CD4-positive, alpha-beta T cell treated with Interleukin-17A for 1 hour (primary cell): ENCODE results near the gene MFSD12.
"Not testable (repeated sequence)": the region's sequence is repeated elsewhere in the genome, so short reads cannot be mapped to it uniquely, and the experiment has no call there.

Experiments
- DNase-seq: peaks from one replicate; pipeline ENCODE4 v3.0.0-alpha.2; 2020

Gene MFSD12

DNA sequence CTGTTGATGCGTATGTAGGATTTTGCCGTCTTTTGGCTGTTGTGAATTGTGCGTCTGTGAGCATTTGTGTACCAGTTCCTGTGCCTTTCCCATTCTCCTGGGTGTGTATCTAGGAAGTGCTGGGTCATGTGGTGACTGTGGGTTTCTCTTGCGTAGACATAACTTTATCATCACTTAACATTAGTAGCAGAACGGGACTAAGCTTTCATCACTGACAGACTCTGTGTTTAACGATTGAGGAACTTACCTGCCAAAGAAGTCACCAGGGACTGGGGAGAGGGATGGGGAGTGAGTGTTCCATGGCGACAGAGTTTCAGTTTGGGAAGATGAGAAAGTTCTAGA is 36.3 kb downstream of the MFSD12 start:
- no peak for DNase-seq

- DNase-seq = no peak
Observed at GRCh38 chr19:3520166-3521103, 37.0 kb downstream of the MFSD12 start.

GRCh38 chr19:3519126-3519525 is 38.3 kb downstream of the MFSD12 start:
- no peak for DNase-seq

DNA sequence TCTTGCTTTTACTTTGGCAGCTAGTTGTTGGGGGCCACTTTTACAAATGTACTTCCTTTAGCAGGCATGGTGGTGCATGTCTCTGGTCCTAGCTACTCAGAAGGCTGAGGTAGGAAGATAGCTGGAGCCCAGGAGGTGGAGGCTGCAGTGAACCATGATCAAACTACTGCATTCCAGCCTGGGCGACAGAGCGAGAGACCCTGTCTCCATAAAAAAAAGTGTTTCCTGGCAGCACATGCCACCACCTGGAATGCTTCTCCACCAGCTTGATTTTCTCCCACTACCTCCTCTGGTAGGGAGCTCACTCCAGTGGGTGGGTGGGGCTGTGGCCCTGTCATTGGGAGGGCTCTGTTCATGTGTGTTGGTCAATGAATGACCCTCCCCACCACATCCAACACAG is 38.7 kb downstream of the MFSD12 start:
- no peak for DNase-seq

GRCh38 chr19:3518255-3518654 is 39.1 kb downstream of the MFSD12 start:
- no peak for DNase-seq

DNA sequence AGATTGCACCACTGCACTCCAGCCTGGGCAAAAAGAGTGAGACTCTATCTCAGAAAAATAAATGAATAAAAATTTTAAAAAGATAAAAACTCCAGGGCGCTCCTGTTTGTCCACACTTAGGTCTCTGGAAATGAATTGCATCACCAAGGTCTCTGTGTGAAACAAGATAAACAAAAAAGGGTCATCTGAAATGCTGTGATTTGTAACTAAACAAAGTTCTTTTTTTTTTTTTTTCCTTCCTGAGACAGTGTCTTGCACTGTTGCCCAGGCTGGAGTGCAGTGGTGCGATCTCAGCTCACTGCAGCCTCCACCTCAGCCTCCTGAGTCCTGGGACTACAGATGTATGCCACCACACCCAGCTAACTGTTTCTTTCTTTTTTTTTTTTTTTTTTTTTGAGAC is 39.7 kb downstream of the MFSD12 start:
- no peak for DNase-seq

DNA sequence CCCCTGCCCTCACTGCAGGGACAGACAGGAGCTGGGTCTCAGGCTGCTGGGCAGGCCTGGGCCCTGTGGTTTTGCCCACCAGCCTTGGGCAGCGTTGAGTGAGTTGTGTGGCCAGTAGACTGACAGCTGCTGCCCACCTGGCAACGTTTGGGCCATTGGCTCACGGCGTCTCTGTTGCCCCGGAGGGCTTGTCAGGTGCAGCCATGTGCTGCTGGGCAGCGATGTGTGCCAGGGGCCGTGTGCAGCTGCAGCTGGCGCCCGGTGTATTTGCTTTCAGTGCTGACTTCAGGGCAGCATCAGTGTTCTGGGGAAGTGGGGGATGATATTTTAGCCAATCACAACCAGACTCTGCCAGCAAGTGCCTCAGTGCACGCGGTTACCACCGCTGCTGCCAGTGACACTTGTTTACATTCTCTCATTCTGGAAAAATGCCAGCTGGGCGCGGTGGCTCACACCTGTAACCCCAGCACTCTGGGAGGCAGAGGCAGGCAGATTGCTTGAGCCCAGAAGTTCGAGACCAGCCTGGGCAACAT is 40.6 kb downstream of the MFSD12 start:
- peak; percentile 70 for DNase-seq

DNA sequence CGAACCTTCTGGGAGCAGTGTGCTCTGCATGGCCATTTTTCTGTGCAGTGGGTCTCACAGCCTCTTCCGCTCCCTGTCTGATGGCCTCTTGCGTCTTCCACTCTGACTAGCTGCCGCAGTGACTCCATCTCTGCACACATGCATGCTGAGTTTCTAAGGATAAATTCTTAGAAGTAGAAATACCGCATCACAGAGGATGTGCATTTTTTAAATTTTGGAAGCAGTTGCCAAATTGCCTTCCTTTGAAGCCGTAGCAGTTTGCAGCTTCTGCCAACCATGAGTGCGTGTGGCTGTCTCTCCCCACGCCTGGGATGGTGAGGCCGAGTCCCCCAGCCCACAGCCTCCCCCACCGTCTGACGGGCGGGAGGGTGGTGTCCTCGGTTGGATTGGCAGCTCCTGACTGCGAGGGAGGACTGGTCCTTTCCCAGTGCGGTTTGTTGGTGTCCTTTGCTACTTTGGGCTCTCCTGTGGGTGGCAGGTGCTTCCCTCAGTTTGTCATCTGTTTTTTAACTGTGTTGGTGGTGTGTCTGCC is 41.4 kb downstream of the MFSD12 start:
- DNase-seq = no peak

DNA sequence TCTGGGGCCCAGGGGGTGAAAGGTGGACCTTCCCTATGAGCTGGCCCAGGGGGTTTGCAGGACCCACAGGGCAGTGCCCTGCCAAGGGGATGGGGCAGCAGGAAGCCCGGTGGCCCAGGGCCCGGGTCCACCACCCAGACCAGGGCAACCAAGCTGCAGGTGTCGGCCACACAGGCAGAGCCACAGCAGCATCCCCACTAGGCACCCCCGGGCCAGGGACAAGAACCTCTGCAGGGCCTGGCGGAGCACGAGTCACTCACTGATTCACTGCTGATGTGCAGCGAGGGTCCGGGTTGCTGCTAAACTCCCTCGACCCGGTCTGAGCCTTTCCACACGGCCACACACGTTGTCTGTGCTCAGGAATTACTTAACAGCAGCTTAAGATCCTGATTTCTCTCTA is 42.5 kb downstream of the MFSD12 start:
- DNase-seq = no peak

- DNase-seq = no peak
Observed at GRCh38 chr19:3513229-3514140, 43.9 kb downstream of the MFSD12 start.

GRCh38 chr19:3512562-3513228 is 44.7 kb downstream of the MFSD12 start:
- no peak for DNase-seq

- DNase-seq = no peak
Observed at GRCh38 chr19:3511506-3512251, 45.7 kb downstream of the MFSD12 start.

DNA sequence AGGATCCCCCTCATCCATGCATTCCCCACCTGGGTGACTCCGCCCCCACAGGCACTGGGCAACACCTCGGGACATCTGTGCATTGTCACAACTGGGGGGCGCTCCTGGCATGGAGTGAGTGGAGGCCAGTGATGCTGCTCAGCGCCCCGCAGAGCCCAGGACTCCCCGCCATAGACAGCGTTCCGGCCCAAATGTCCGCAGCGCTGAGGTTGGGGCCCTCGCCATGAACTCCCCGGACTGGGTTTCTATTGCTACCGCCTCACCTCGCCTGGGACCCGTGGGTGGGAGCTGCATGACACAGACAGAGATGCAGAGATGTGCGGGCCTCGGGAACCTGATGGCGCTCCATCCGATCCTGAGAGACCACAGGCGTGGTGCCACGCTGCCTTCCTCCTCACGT is 46.7 kb downstream of the MFSD12 start:
- no peak for DNase-seq

DNA sequence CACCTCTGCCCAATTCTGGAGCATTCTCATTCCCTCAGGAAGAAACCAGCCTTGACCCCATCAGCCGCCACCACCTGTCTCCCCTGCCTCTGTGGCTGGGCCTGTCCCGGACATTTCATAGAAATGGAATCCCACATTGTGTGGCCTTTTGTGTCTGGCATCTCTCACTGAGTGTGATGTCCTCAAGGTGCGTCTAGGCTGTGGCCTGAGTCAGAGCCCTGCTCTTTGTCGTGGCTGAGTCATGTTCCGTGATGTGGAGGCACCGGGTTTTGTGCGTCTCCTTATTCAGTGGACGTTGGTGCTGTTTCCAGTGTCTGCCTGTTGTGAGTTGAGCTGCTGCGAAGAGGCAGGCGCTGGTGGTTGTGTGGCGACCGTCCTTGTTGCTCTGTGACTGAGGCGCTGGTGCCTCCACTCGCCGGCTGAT is 47.8 kb downstream of the MFSD12 start:
- DNase-seq = no peak

DNA sequence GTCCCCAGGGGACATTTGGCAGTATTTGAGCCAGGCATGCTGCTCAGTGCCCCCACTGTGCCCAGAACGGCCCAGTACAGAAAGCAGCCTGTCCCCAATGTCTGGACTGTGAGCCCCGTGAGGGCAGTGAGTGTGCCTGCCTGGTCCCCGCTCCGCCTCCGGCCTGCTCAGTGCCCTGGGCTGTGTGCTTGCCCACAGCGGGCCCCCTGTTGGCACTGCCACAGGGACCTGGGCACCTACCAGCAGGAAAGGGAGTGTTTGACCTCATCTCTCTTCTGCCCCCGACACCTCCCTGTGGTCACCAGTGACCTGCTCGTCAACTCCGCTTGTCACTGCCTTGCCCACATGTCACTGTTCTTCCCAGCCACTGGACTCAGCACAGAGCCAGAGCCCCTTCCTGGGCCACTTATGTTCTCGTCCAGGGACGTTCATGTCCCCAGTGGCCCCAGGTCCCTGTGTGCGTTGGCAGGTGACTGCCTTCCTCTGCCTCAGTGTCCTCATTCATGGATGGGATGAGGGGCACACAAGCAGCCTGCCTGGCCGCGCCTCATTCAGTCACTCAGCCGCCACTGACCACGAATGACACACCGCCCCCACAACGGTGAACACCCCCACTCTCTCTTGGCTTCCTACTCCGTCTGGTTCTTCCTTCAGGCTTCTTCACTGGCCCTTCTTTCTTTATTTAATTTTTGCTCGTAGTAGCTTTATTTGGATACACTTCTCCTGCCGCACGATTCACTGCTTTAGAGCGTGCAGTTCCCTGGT is 48.4 kb downstream of the MFSD12 start:
- no peak for DNase-seq

GRCh38 chr19:3508121-3508661 is 49.2 kb downstream of the MFSD12 start:
- DNase-seq = not testable (repeated sequence)

DNA sequence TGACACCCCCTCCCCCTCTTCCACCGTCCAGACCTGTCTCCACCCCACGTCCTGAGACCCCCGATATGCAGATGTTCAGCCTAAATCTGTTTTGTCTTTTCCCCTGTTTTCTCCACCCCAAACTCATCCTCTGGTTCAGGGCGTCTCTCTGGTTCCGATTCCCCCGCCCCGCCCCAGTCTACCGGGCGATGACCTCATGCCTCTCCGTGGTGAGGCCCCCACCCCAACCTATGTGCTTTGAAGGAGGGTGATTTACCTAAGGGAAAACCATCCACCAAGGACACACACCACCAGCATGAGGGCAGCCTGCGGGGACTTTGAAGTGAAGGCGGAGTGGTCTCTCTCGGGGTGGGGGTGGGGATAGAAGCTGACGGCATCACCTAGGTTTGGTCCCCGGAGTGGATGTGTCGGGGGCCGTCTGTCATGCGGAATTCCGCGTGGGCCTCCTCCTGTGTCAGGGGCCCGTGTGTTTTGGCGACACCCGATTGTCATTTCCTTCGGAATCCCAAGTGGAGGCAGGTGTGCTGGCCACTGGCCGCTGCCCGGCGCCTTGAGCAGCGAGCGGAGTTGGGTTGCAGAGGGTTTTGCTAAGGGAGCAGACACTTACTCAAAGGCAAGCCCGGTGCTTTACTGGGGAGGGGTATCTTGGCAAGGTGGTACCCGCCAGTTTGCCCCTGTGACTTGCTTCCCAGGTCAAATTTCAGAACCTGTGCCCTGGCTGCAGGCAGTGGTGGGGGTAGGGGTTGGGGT is 49.8 kb downstream of the MFSD12 start:
- peak; percentile 64 for DNase-seq

DNA sequence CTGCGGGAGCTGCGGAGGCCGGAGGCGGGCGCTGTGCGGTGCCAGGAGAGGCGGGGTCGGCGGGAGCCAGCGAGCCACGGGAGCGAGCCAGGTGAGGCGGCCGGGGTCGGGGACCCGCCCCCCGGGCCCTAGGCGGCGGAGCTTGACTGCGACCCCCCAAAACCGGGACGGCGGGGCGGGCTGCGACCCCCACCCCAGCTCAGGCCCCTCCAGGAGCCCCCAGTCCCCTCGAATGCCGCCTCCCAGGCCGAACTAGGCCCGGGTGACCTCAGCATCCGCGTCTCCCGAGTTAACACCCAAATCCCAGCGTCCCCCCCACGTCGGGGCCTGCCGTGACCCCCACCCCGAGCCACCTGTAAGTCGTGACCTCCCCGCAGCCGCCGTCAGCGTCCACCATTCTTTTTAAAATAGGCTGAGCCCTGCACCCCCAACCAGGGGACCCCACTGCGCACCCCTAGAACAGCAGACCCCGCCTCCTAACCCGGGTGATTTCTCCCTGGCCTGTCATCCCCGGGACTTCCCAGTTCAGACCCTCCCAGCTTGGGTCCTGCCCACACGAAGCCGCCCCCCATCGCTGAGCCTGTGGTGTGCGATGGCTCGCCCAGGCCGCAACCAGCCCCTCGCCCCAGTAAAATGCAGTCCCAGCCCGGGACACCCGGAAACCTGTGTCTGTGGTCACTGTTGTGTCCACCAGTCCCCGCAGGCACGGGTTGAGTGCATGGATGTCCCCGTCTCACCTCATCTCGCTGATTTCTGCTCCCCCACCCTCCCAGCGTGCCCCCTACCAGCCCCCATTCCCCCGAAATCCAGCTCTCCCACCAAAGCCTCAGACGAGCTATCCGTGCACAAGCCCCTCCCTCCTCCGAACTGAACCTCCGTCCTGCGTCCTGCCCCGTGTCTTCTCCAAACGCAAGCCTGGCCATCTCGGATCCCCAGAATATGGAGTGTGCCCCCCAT is 50.7 kb downstream of the MFSD12 start:
- peak; percentile 68 for DNase-seq
